Body of pancreas (tissue), 4 donors: ENCODE results near the gene KERA.

ENCODE experiments used
- CTCF ChIP-seq, 7 experiments: fragments of 450-650 bp in 4 of 7; fragments of 200-600 bp in 3 of 7; sonication (generic) in 3 of 7; IDR thresholded peaks; one replicate each; pipeline ENCODE4 v1.5.1; 2016 to 2019; ENCODE audit warnings: antibody characterized with exemption in 7 of 7
- POLR2A ChIP-seq, 3 donors: fragments of 450-650 bp; IDR thresholded peaks; one replicate each; pipeline ENCODE4 v1.6.1; 2016; ENCODE audit warnings: antibody characterized with exemption in 3 of 3, mild to moderate bottlenecking in 2 of 3

DNA sequence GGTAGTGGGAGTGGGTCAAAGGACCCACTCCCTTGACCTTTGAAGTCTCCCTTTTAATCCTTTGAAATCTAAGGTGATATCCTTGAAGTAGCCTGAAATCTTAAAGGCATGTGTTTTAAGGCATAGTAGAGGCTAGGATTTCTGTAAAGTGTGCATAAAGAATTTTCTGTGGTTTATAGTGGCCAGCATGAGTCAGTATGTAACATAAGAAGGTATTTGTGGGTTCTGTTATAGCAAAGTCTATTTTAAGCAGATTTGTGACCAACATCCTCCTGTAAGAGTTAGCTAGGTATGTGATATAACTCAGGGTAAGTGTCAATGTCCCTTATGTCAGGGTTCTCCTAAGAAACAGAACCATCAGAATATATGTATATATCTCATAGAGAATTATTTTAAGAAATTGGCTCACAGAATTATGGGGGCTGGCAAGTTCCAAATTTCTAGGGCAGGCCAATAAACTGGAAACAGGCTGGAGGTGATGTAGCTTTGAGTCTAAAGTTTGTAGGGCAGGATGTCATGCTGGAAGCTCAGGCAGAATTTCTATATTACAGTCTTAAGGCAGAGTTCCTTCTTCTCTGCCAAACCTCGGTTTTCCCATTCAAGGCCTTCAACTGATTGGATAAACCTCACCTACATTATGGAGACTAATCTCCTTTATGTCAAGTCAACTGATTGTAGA lies 34.4 kb downstream of the KERA start:
- TF ChIP-seq CTCF (IDR thresholded peaks at IDR 0.05) (no peak), POLR2A (IDR thresholded peaks at IDR 0.05) (no peak)
